HG03196 (cell line): ENCODE results near the gene WNT4.

Source experiments
- ATAC-seq: cut with Tn5 transposase; IDR thresholded peaks from one replicate; pipeline ENCODE4 v1.9.1; 2021; ENCODE audit not compliant: unreplicated experiment

The WNT4 gene

DNA sequence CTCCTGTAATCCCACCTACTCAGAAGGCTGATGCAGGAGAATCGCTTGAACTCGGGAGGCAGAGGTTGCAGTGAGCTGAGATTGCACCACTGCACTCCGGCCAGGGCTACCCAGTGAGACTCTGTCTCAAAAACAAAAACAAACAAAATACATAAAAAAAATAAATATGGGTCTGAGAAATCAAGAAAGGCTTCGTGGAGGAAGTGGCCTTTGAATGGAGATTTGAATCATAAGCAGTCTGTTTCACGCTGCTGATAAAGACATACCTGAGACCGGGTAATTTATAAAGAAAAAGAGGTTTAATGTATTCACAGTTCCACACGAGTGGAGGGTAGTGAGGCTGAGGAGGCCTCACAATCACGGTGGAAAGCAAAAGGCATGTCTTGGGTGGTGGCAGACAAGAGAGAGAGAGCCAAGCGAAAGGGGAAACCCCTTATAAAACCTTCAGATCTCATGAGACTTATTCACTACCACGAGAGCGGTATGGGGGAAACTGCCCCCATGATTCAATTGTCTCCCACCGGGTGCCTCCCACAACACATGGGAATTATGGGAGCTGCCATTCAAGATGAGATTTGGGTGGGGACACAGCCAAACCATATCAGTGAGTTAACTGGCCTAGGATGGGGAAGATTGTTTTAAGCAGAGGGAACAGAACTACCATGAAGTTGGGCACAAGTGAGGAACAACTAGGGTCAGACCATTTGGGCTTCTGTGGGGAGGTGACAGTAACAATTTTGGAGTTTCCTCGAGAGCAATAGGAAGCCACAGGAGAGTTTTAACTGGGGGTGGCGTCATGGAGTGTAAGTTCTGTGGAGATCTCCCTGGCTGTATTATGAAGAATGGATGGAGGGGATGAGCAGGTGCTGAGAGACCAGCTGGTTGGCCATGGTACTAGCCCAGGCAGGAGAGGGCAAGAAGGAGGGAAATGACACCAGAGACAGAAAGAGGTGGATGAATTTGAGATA, 22.2 kb upstream of the WNT4 start:
- no peak for ATAC-seq

DNA sequence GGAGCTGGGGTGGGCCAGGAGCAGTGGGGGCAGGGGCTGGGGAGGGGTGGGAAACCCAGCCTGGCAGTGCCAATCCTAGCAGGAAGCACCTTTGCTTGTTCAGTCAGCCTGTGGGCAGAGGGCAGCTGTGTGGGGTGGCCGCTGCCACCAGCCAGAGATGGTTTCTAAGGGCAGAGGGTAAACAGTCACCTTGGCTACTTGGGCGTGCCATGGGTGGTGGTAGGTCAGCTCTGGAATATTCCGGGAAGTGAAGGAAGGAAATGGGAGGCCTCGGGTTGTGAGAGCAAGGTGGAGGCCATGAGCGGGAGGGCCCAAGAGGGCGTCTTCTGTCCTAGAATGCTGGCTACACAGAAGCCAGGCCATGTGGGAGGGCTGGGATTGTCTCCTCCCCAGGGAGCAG, 20.7 kb upstream of the WNT4 start:
- no peak for ATAC-seq

DNA sequence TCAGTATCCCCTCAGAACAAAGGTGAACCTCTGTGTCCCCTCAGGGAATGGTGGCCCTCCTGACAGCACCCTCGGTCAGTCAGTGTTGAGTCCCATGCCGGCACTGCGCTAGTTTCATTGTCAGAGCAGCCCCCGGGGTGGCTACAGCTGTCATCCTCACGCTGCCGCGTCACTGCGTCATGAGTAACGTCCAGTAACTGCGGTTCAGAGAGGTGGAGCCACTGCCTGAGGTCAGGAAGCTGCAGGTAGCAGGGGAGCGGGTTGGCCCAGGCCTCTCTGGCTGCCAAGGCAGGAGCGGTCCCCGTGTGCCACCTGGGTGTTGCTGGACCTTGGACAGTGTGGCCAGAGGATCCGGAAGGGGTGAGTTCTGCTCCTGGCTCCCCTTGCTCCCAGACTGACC, 20.2 kb upstream of the WNT4 start:
- no peak for ATAC-seq

DNA sequence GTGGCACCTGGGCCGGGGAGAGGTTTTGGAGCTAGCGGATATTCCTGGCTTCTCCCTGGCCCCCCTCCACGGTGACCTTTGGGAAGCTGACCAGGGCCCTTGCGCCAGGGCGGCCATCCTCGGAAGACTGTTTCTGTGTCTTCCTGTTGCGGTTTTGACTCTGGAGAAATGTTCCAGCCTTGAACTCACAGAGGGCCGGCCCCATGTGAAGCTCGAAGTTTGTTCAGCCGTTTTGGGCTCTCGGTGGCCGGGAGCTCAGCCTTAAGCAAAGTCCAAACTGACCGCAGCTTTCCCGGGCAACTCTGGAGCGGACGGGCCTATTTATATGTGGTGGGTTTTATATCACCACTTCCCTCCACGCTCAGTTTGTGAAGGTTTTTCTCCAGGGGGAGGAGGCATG, 17.0 kb upstream of the WNT4 start:
- no peak for ATAC-seq

DNA sequence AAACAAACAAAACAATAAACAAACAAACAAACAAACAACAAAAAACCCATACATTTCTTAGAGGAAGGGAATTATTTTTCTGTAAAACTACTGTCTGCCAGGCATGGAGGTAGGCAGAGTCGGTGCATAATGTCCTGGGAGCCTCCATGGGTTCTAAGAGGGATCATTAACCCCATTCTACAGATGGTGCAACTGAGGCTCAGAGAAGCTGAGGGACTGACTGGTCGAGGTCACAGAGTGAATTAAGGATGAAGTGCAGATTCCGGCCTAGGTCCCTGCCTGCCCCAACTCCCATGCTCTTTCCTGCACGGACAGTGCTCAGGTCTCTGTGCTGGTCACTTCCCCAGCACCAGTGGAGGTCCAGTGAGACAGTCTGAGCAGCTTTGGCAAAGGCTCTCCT, 15.8 kb upstream of the WNT4 start:
- no peak for ATAC-seq

DNA sequence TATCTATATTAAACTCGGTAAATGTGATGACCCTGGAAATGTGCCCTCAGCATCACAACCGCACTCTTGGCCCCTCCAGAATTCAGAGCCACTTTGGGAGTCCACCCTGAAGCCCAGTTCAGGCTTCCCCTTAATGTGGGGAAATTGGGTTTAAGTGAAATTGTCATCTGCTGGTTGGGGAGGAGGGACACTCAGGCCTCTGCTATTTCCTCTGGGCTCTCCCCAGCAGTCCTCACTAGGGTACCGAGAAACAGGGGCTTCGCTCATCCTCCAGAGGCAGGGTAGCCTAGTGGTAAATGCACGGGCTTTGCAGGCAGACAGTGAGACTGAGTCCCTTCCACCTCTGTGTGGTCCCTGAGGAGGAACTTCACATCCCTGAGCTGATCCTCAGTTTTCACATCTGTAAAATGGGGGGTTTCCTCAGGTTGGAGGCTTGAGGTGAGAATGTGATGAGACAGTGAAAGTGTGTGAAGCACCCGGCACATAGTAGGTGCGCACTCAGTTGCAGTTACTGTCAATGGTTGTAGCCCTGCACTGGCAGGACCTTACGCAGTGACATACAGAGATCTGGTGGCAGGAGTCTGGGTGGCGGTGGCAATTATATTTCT, 14.6 kb upstream of the WNT4 start:
- ATAC-seq: no peak

DNA sequence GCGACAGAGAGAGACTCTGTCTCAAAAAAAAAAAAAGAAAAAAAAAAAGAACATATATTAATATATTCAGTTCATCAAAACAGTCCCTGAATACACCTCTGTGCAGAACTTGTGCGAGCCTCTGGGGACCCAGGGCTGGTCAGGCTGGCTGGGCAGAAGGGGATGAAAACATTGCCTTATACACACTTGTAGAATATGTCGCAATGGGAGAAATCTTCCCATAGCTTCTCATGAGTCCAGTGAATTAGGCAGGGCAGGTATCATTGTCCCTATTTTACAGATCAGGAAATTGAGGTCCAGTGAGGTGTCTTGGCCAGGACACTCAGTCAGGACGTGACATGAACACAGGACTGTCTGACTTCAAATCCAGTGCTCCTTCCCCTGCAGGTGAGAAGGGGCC, 12.6 kb upstream of the WNT4 start:
- no peak for ATAC-seq

DNA sequence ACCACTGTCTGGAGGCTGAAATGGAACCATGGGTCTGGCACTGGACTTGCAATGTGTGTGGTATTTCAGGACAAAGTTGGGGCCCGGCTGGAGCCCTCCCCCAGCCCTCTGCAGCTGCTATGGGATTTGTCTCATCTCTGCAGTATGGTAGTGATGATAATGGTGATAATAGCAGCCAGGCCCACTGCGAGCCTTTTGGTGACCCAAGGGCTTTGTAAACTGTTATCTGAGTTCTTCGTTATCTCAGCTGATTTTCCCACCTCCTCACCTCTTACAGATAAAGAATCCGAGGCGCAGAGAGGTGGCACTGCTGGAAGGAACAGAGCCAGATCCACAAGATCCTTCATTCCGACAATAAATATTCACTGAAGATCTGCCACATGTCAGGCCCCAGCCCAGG, 11.7 kb upstream of the WNT4 start:
- no peak for ATAC-seq

DNA sequence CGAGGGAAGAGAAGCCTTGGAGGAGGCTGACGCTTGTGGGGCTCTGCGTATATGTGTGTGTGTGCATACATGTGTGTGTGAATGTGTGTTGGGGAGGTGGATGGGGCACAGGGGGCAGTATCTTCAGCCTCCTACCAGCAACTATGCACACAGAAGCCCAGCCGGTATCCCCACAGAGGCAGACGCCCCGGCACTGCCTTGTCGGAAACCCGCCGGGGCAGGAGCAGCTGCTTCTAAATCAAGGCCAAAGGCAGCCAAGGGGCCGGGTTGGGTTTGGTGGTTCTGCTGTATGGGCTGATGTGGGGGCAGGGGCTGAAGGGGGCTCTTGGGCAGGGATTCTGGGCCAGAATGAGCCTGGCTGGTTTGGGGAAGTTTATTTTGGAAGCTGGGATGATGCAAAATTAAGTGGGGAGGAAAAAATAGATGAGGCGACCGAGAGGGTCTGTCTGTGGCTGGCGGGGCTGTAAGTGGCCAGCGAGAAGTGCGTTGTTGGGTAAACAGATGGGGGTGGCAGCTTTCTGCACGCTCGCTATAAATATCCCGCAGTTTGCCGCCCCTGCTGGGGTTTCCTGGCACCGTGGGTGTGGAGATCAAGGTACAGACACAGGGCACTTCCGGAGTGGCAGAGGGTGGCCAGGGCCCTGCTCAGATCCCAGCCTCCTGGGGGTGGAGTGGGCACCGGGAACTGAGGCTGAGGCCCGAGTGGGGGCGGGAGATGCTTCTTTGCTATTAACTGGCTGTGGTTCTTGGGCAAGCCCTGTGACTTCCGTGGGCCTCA, 11.0 kb upstream of the WNT4 start:
- no peak for ATAC-seq

DNA sequence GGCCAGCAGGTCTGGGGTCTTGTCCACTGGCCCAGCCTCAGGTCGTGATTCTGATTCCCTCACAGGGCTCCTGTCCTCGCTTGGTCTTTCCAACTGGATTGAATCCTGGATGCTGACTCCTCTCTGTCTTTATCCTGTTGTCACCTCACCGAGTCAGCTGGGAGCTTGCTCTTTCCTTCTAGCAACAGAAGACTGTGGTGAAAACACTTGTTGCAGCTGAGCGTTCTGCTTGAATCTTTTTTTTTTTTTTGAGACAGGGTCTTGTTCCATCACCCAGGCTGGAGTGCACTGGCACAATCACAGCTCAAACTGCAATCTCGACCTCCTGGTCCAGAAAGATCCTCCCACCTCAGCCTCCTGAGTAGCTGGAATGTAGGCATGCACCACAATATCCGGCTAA, 8.0 kb upstream of the WNT4 start:
- no peak for ATAC-seq

DNA sequence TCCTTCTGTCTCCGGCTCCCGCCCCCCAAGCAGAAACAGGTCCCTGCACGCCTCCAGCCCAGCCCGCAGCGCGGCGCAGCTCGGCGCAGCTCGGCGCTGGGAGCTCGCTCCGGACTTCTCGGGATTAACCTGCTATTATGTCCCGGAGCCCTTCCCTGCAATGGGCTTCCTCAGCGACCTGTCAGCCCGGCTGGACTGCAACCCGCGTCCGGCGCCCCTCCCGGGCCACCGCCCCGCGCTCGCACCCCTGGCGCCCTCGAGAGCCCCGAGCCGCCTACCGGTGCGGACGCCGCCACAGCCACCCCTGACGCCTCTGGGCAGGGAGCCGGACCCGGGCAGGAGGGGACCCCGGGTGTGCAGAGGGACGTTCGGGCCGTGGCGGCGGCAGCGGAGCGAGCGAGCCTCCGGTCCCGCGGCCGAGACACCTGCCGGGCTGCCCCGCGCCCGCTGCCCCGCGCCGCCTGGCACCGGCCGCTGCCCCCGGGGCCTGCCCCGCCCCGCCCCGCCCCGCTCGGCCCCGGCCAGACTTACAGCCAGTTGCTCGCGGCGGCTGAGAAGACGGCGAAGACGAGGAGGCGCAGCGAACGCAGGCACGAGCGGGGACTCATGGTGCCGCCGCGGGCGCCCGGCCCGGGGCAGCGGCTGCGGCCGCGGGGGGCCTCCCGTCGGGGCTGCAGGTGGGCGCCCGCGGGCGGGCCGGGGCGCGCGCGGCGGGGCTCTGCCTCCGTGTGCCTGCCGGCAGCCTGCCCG, 407 bp downstream of the WNT4 start:
- ATAC-seq: no peak

DNA sequence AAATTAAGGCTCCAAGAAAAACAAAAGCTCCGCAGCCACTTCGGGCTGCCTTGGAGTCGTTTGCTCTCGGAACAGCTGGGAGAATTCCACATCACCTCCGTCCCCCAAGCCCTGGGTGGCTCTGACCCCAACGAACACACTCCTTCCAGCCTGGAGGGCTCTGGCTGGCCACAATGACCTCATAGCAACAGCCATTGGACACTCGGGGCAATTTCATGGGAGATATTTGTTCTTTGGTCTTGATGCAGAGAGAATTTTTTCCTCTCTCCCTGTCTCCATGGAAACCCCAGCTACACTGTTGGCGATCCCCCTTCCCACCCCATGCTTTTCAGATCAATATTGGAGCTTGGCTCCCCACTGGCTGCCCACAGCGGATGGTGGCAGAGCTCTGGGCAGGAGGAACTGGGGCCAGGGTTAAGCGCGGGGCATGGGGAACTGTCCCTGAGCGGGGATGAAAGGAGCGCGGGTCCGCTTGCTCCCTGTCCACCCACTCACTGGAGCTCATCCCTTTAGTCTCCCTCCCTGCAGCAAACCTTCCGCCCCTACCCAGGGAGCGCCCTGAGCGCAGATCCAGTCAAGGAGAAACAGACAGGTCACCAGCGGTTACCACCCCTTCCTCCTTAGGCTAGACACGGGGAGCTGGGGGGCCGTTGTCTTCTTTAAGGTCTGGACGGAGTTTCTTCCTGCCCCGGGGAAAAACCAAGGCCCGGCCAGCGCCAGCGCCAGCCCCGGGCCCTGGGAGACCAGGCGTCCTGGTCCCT, 1.2 kb downstream of the WNT4 start:
- no peak for ATAC-seq

DNA sequence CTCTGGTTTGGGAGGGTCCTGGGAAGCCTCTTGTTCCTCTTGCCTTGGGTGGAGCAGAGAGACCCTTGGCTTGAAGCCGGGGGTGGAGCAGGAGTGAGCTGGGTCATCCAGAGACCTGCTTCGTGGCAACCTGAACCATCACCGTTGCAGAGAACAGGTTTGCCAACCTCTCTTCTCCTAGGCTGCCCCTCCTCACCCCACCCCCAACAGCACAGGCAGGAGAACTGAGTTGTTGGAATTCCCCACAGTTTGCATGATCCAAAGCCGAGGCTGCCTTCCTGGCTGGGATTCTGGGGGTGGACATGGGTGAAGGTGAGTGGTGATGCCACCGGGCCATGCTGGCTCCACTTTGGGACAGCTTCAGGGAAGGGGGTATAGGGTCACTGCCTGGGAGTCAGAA, 2.2 kb downstream of the WNT4 start:
- ATAC-seq: no peak

DNA sequence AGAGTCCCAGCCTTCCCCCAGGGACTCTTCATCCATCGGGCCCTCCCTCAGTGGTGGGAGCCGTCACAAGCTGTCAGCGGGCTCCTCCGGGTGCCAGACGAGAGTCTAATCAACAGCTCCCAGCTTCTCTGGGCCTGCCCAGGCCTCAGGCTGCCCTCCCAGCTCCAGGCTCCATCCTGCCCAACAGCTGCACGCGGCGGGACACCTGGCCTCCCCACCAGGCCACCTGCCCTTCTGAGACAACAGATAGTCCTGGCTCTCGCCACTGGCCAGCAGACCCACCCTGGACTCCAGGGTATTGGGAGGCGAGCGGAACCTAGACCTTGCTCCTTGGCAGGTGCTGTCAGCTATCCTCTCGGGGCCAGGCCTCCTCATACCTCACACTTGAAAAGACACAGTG, 3.1 kb downstream of the WNT4 start:
- no peak for ATAC-seq

DNA sequence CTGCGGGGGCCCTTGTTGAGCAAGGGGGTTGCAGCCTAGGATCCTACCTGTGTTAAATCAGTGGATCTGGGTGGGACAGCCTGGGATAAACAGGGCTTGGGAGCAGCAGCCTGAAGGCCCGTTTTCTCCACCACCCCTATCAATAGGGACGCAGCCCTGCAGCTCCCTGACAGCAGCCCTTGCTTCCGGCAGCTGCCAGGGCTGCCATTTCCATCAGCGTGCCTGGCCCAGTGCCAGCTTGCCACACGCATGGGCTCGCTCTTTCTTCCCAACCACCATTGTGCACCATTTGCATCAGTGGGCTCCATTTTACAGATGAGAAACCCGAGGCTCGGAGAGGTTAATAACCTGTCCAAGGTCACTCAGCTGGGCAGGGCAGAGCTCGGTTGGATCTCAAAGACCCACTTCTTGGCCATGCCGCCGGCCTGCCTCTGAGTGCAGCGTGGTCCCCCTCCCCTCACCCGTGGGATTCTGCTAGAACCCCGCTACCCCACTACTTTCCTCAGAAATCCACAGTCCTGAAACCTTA, 3.8 kb downstream of the WNT4 start:
- ATAC-seq: no peak

DNA sequence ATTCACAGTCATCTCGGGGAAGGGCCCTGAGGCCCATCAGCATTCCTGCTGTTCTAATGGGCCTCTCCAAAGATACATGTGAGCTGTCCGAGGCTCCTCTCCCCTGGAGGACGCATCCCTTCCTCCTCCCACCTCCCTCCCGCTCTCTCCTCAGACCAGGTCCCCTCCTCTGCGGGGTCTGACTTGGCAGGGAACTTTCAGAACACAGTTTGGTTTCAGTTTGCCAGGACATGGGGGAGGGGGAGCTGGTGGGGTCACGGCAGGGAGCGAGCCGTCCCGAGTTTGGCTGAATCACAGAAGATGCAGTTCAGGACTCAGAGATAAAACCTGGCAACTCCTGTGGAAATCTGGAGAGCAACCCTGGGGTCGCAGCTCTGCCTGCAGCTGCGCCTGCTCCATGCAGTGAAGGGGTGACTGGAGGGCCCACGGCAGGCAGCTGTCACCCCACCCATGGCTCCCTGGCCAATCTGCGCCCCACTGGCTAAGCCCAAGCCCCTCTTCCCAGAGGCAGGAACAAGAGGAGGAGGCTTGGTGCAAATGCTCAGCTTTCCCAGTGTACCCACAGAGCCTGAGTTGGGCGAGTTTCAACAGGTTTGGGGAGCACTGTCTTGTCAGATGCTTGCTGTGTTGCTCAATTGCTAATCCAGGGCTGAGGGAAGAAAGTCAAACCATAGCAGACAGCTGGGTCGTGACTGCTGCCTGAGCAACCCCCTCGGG, 5.7 kb downstream of the WNT4 start:
- ATAC-seq: no peak

DNA sequence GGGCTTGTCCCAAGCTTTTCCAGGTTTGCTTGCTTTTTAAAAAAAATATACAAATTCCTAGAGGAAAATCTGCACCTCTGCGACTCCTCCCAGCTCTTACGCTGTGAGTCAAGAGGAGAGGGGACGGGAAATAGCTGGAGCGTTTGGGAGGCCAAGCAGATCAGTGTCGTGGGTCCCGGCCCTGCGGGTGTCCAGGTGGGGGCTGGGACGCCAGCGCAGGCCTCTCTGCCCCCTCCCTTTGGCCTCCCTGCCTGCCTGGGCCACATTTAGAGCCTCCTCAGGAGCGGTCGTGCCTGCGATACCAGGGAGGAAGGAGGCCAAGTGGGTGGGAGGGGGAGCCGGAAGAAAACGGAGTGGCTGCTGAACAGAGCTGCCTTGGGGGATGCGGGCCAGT, 9.0 kb downstream of the WNT4 start:
- no peak for ATAC-seq

DNA sequence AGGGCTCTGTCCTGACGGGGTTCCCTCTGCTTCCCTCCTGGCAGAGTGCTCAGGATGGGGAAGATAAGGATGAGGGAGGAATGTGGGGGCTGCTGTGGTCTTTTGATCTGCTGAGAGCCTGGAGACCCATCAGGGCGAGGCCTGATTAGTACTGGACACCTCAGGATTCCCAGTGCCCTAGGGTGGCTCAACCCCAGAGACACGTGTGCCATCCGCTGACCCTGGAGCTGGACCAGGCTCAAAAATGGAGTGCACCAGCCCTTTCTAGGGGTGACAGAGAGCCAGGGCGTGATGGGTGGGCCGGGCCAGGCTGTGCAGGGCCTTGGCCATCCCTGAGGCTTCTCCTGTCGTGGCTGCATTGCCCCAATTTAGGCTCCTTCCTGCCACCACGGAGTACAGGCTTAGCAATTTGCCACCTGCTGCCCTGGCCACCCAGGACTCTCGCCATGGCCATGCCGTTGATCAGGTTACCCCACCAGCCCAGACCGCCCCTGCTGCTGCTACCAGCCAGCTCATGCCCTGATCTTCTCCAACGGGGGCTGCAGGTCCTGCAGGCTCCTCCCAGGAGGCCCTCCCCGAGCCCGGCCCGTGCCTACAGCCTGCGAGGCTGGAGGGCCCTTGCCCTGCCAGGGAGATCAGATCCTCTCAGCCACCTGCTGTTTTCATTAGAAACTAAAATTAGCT, 9.5 kb downstream of the WNT4 start:
- no peak for ATAC-seq
